Gastroesophageal sphincter (tissue), 3 donors: ENCODE results near the gene CXCL3.
A peak's percentile ranks its signal among the peaks of the same experiment; 100 is the strongest.

Source experiments
- EP300 ChIP-seq: sonication (generic); formaldehyde crosslinking; IDR thresholded peaks from one replicate; pipeline ENCODE4 v1.6.1; 2017; ENCODE audit warnings: antibody characterized with exemption, mild to moderate bottlenecking
- POLR2A ChIP-seq, 2 donors: fragments of 450-650 bp; IDR thresholded peaks; one replicate each; pipeline ENCODE4 v1.6.1; 2017; ENCODE audit warnings: antibody characterized with exemption in 2 of 2, mild to moderate bottlenecking in 2 of 2, moderate library complexity in 1 of 2
- POLR2AphosphoS5 ChIP-seq: sonication (generic); formaldehyde crosslinking; IDR thresholded peaks from one replicate; pipeline ENCODE4 v1.6.1; 2017; ENCODE audit warnings: antibody characterized with exemption
- TF ChIP-seq, protein P1 (sequence below), 4 experiments: fragments of 200-600 bp in 2 of 4; fragments of 450-650 bp in 2 of 4; sonication (generic) in 1 of 4; IDR thresholded peaks; one replicate each; pipeline ENCODE4 v1.5.1; 2017 to 2019; ENCODE audit warnings: antibody characterized with exemption in 4 of 4, mild to moderate bottlenecking in 2 of 4, moderate library complexity in 2 of 4

DNA sequence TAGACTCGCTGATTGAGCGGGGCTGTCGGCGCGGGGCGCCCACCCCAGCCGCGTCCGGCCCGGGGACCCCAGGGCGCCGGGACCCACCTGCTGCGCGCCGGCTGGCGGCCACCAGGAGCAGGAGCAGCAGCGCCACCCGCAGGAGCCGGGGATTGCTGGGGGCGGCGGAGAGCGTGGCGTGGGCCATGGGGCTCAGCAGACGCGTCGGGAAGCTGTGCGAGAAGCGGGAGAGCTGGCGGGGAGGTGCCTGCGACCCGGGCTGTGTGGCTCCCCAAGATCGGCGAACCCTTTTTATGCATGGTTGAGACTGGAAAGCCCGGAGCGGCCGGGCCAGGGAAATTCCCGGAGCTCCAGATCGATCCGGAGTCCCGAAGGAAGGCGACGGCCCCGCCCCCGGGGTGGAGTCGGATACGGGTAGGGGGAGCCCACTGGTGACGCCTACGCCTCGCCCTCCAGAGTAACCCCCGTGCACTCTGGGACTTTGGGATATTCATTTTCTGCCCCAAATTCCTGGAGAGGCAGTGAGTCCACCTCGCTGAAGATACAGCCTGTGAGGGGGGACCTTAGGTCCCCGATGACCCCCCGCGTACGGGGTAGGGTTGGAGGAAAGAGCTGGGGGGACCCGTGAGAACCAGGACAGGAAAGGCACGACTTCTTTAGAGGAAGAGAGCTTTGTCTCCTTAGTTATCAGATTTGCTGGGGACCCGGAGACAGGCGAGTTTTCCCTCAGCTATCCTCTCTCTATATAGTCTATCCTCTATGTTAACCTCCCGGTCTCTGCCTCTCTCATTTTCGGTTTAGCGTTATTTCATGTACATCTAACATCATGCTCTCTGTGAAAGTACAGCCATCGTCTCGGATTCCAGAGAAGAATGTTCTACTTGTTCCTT lies at the start of gene CXCL3:
- TF ChIP-seq, protein P1, sequence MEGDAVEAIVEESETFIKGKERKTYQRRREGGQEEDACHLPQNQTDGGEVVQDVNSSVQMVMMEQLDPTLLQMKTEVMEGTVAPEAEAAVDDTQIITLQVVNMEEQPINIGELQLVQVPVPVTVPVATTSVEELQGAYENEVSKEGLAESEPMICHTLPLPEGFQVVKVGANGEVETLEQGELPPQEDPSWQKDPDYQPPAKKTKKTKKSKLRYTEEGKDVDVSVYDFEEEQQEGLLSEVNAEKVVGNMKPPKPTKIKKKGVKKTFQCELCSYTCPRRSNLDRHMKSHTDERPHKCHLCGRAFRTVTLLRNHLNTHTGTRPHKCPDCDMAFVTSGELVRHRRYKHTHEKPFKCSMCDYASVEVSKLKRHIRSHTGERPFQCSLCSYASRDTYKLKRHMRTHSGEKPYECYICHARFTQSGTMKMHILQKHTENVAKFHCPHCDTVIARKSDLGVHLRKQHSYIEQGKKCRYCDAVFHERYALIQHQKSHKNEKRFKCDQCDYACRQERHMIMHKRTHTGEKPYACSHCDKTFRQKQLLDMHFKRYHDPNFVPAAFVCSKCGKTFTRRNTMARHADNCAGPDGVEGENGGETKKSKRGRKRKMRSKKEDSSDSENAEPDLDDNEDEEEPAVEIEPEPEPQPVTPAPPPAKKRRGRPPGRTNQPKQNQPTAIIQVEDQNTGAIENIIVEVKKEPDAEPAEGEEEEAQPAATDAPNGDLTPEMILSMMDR (IDR thresholded peaks at IDR 0.05), result peak in 3 of 4 experiments; percentile 44 to 59 (median 49)
- TF ChIP-seq POLR2A (IDR thresholded peaks at IDR 0.05) (no peak), EP300 (no peak), POLR2AphosphoS5 (no peak)
